Testis (tissue), 2 donors: ENCODE measurements around the gene TMEM212.
"Not testable (repeated sequence)": the region's sequence is repeated elsewhere in the genome, so short reads cannot be mapped to it uniquely, and the experiment has no call there.

ENCODE experiments used
- CTCF ChIP-seq, 3 experiments: fragments of 450-650 bp in 2 of 3; fragments of 200-600 bp in 1 of 3; sonication (generic) in 1 of 3; IDR thresholded peaks; one replicate each; pipeline ENCODE4 v1.5.1; 2016 to 2019; ENCODE audit warnings: antibody characterized with exemption in 3 of 3, mild to moderate bottlenecking in 2 of 3, moderate library complexity in 1 of 3
- POLR2A ChIP-seq: fragments of 450-650 bp; IDR thresholded peaks from one replicate; pipeline ENCODE4 v1.6.1; 2017; ENCODE audit warnings: antibody characterized with exemption, mild to moderate bottlenecking, moderate library complexity

- not testable (repeated sequence) for TF ChIP-seq CTCF (IDR thresholded peaks at IDR 0.05); POLR2A
These were observed 15.6 kb downstream of the TMEM212 start for GRCh38 chr3:171858770-171859169.
